ENCODE results near the gene MOCS1.

MOCS1 gene

GRCh38 chr6:39903656-39904055 lies 30.6 kb downstream of the MOCS1 start:
- H3K9ac ChIP-seq (ENCODE audit: insufficient read length, low read depth), result no peak overlapping the region
- H3K27me3 ChIP-seq (ENCODE audit: insufficient read depth, insufficient read length), result no peaks in the 10 kb centered on the region
- no peaks in the 10 kb centered on the region for H3K9me3 ChIP-seq (ENCODE audit: insufficient read depth, low read length)
- H3K4me1 ChIP-seq (ENCODE audit: insufficient read depth, insufficient read length), result peaks cover 1% of the 10 kb centered on the region
- TF ChIP-seq SUZ12 (IDR thresholded peaks at IDR 0.05; ENCODE audit: extremely low read depth, insufficient read depth, insufficient read length) (no peak), YY1 (IDR thresholded peaks at IDR 0.05; ENCODE audit: insufficient read depth, insufficient read length) (no peak), ZNF274 (IDR thresholded peaks at IDR 0.05; ENCODE audit: low read depth, low read length) (no peak)
- no peak overlapping the region for H3K4me3 ChIP-seq (ENCODE audit: insufficient read length, low read depth)
- DNase-seq (ENCODE audit: low read depth, low spot score), result no peak
- H3K36me3 ChIP-seq (ENCODE audit: insufficient read depth, insufficient read length, low read length), result peaks cover 80% of the 10 kb centered on the region

DNA sequence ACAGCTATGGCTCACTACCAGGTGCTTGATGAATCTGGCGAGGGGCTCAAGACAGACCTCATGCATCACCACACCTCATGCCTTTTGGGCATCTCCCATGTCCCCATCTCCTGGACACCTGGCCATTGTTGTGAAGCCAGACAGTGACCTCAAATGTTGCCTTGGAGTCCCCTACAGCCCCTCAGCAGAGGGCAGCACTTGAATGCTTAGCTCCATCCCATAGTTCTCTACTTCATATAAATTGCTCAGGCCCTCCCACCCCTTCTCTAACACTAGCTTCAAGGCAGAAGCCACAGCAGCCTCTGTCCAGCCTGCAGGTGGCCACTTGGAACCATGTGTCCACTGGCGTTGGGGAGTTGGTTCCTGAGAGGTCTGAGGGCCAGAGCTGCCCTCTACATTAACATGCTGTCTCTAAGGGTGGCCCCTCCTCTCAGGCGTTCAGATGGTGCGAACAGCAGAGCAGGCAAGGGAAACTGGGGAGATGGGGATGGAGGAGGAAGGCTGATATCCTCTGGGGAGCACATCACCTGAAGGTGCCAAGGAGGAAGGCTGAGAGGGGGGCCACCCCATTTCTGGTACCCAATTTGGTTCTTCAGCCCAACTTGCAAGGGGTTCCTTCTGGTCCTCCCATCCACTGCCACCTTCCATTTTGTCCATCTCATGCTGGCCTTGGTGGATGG lies 31.3 kb downstream of the MOCS1 start:
- Histone ChIP-seq H3K27me3 (ENCODE audit: insufficient read depth, insufficient read length) (no peaks in the 10 kb centered on the region), H3K36me3 (ENCODE audit: insufficient read depth, insufficient read length, low read length) (peaks cover 79% of the 10 kb centered on the region), H3K9ac (ENCODE audit: insufficient read length, low read depth) (no peak overlapping the region), H3K9me3 (ENCODE audit: insufficient read depth, low read length) (no peaks in the 10 kb centered on the region), H3K4me3 (ENCODE audit: insufficient read length, low read depth) (no peak overlapping the region), H3K4me1 (ENCODE audit: insufficient read depth, insufficient read length) (peaks cover 5% of the 10 kb centered on the region)
- DNase-seq (ENCODE audit: low read depth, low spot score), result no peak
- TF ChIP-seq ZNF274 (IDR thresholded peaks at IDR 0.05; ENCODE audit: low read depth, low read length), result no peak
- TF ChIP-seq YY1 (IDR thresholded peaks at IDR 0.05; ENCODE audit: insufficient read depth, insufficient read length), result no peak
- no peak for TF ChIP-seq SUZ12 (IDR thresholded peaks at IDR 0.05; ENCODE audit: extremely low read depth, insufficient read depth, insufficient read length)

DNA sequence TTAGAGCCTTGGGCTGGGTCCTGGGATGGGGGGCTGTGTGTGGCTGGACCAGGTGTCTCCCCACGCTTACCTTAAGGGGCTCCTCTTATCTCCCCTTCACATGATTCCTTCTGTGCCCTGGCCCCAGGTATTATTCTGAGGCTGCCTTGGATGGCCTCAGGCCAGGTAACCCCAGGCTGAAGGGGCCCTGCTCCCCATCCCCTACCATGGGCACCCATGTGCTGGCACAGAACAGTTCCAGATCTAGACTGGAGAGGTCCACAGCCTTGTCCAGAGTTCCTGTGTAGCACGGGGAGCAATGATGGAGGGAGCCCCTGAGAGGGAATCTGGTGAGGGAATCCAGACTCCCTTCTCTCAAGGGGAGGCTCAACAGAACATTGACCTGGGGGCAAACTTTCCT lies 32.1 kb downstream of the MOCS1 start:
- Histone ChIP-seq H3K27me3 (ENCODE audit: insufficient read depth, insufficient read length) (no peaks in the 10 kb centered on the region), H3K4me1 (ENCODE audit: insufficient read depth, insufficient read length) (peaks cover 6% of the 10 kb centered on the region), H3K9me3 (ENCODE audit: insufficient read depth, low read length) (no peaks in the 10 kb centered on the region), H3K4me3 (ENCODE audit: insufficient read length, low read depth) (no peak overlapping the region), H3K36me3 (ENCODE audit: insufficient read depth, insufficient read length, low read length) (peaks cover 75% of the 10 kb centered on the region), H3K9ac (ENCODE audit: insufficient read length, low read depth) (no peak overlapping the region)
- TF ChIP-seq YY1 (IDR thresholded peaks at IDR 0.05; ENCODE audit: insufficient read depth, insufficient read length) (no peak), SUZ12 (IDR thresholded peaks at IDR 0.05; ENCODE audit: extremely low read depth, insufficient read depth, insufficient read length) (no peak), ZNF274 (IDR thresholded peaks at IDR 0.05; ENCODE audit: low read depth, low read length) (no peak)
- no peak for DNase-seq (ENCODE audit: low read depth, low spot score)

GRCh38 chr6:39901670-39902069 lies 32.6 kb downstream of the MOCS1 start:
- Histone ChIP-seq H3K4me3 (ENCODE audit: insufficient read length, low read depth) (no peak overlapping the region), H3K27me3 (ENCODE audit: insufficient read depth, insufficient read length) (no peaks in the 10 kb centered on the region), H3K36me3 (ENCODE audit: insufficient read depth, insufficient read length, low read length) (peaks cover 76% of the 10 kb centered on the region), H3K4me1 (ENCODE audit: insufficient read depth, insufficient read length) (peaks cover 6% of the 10 kb centered on the region), H3K9ac (ENCODE audit: insufficient read length, low read depth) (no peak overlapping the region), H3K9me3 (ENCODE audit: insufficient read depth, low read length) (no peaks in the 10 kb centered on the region)
- no peak for DNase-seq (ENCODE audit: low read depth, low spot score)
- no peak for TF ChIP-seq ZNF274 (IDR thresholded peaks at IDR 0.05; ENCODE audit: low read depth, low read length)
- no peak for TF ChIP-seq YY1 (IDR thresholded peaks at IDR 0.05; ENCODE audit: insufficient read depth, insufficient read length)

DNA sequence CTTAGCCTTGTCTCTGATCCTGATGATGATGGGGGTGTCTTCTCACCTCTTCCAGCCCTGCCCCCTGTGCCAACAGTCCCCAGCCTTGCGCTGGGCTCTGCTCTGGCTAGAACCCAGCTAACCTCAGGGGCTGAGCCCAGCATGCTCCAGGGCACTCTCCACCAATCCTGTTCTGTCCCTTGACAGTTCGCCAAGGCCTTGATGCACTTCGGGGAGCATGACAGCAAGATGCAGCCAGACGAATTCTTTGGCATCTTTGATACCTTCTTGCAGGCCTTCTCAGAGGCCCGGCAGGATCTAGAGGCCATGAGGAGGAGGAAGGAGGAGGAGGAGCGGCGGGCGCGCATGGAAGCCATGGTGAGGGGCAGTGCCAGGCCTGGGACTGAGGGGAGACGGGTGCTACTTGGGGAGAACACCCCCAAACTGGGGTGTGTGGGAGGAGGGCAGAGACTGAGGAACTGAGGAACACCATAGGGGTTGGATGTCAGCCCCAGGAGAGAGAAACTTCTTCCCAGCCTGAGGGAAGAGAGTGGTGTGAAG lies 33.1 kb downstream of the MOCS1 start:
- no peak overlapping the region for H3K9ac ChIP-seq (ENCODE audit: insufficient read length, low read depth)
- no peak for DNase-seq (ENCODE audit: low read depth, low spot score)
- no peak overlapping the region for H3K4me3 ChIP-seq (ENCODE audit: insufficient read length, low read depth)
- H3K27me3 ChIP-seq (ENCODE audit: insufficient read depth, insufficient read length), result no peaks in the 10 kb centered on the region
- peaks cover 75% of the 10 kb centered on the region for H3K36me3 ChIP-seq (ENCODE audit: insufficient read depth, insufficient read length, low read length)
- TF ChIP-seq YY1 (IDR thresholded peaks at IDR 0.05; ENCODE audit: insufficient read depth, insufficient read length), result no peak
- TF ChIP-seq SUZ12 (IDR thresholded peaks at IDR 0.05; ENCODE audit: extremely low read depth, insufficient read depth, insufficient read length), result no peak
- TF ChIP-seq ZNF274 (IDR thresholded peaks at IDR 0.05; ENCODE audit: low read depth, low read length), result no peak
- H3K4me1 ChIP-seq (ENCODE audit: insufficient read depth, insufficient read length), result peaks cover 6% of the 10 kb centered on the region
- no peaks in the 10 kb centered on the region for H3K9me3 ChIP-seq (ENCODE audit: insufficient read depth, low read length)

- H3K4me1 ChIP-seq (ENCODE audit: insufficient read depth, insufficient read length), result peaks cover 6% of the 10 kb centered on the region
- H3K9me3 ChIP-seq (ENCODE audit: insufficient read depth, low read length), result no peaks in the 10 kb centered on the region
- H3K36me3 ChIP-seq (ENCODE audit: insufficient read depth, insufficient read length, low read length), result peaks cover 61% of the 10 kb centered on the region
- H3K27me3 ChIP-seq (ENCODE audit: insufficient read depth, insufficient read length), result no peaks in the 10 kb centered on the region
- TF ChIP-seq SUZ12 (IDR thresholded peaks at IDR 0.05; ENCODE audit: extremely low read depth, insufficient read depth, insufficient read length), result no peak
- DNase-seq (ENCODE audit: low read depth, low spot score), result no peak
- no peak overlapping the region for H3K9ac ChIP-seq (ENCODE audit: insufficient read length, low read depth)
- no peak overlapping the region for H3K4me3 ChIP-seq (ENCODE audit: insufficient read length, low read depth)
These were observed 34.5 kb downstream of the MOCS1 start for GRCh38 chr6:39899554-39900295.

GRCh38 chr6:39898625-39899024 lies 35.6 kb downstream of the MOCS1 start:
- TF ChIP-seq SUZ12 (IDR thresholded peaks at IDR 0.05; ENCODE audit: extremely low read depth, insufficient read depth, insufficient read length), result no peak
- no peak for TF ChIP-seq YY1 (IDR thresholded peaks at IDR 0.05; ENCODE audit: insufficient read depth, insufficient read length)
- TF ChIP-seq ZNF274 (IDR thresholded peaks at IDR 0.05; ENCODE audit: low read depth, low read length), result no peak
- no peak for DNase-seq (ENCODE audit: low read depth, low spot score)
- H3K9me3 ChIP-seq (ENCODE audit: insufficient read depth, low read length), result no peaks in the 10 kb centered on the region
- H3K4me1 ChIP-seq (ENCODE audit: insufficient read depth, insufficient read length), result peaks cover 6% of the 10 kb centered on the region
- H3K9ac ChIP-seq (ENCODE audit: insufficient read length, low read depth), result no peak overlapping the region
- no peak overlapping the region for H3K4me3 ChIP-seq (ENCODE audit: insufficient read length, low read depth)
- peaks cover 51% of the 10 kb centered on the region for H3K36me3 ChIP-seq (ENCODE audit: insufficient read depth, insufficient read length, low read length)
- H3K27me3 ChIP-seq (ENCODE audit: insufficient read depth, insufficient read length), result no peaks in the 10 kb centered on the region
